IPS DF 4.7 (cell line): ENCODE results near the gene UNC13B.
"Not testable (repeated sequence)": the region's sequence is repeated elsewhere in the genome, so short reads cannot be mapped to it uniquely, and the experiment has no call there.

Source experiments
- DNase-seq: peaks from one replicate; pipeline ENCODE4 v3.0.0-alpha.2; 2013; ENCODE audit warnings: low spot score; ENCODE audit errors: extremely low read depth

Gene UNC13B

DNA sequence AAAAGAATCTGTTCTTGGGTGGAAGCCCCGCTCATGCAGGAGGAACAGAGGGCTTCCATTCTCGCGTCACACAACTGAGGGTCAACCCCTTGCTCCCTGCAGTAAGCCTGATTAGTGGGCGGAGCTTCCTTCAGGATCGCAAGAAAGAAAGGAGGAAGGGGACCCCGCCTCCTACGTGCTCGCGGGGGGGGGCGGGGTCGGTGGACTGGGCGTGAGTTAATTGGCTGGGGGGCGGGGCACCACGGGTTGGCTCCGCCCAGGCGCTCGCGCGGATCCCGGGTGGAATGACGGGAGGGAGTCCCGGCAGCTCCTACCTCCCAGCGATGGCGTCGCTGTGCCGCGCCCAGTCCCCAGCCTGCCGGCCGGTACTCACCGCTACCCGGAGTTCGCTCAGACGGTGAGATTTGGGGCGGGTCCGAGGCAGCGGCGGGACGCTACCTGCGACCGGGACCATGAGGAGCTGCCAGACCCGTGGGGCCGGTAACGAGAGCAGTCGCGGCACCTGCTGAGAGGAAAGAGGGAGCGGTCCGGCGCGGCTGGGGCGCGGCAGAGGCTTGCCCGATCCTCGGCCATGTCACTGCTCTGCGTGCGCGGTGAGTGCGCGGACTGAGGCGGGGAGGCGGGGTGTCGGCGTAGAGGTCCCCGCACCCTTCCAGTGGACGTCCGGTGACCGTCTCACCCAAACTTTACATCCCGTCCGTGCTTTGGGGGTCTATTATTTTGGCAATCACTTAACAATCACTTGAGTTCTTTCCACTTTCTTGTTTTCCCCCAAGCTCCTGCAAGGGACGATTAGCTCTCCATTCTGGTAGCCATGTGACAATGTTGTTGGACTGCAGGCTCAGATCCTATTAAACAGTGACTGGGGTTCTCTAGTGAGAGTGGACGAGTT, at the start of gene UNC13B:
TSS of gene UNC13B (plus strand) at position 297 of the 892 bp plus-strand sequence. CDS start at position 572, 275 bp downstream.
- DNase-seq = peak; percentile 82

DNA sequence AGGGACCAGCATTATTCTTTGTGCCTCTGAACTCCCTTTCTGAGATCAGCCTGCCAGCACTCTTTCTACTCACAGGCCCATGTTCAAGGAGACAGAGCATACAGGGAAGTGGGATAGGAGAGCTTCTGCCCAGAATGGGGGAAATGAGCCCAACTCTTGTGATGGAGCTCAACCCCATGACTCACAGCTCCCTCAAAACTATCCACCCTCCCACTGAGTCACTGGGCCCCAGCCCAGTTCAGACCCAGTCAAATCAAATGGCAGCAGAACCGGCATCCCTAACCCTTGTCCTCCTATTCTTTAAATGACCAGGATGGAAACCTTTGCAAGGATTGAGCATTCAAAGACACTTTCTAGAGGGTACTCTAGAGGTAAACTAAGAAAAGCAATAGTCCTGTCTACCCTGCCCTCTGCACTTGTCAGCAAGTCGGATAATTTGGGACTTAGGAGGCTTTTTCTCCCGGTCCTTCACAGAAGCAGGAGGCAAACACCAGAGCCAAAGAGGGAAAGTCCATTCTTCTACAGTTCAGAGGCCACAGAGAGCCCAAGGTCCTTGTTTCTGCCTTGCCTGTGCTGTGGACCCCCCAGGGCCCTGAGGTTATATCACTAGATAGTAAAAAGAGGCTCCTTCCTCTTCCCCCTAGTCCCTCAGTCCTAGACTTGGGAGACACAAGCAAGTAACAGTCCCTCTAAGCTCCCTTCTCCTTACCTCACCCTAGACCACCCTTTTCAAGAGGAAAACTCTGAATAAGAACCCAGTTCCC, 49.4 kb upstream of the UNC13B start:
- no peak for DNase-seq

DNA sequence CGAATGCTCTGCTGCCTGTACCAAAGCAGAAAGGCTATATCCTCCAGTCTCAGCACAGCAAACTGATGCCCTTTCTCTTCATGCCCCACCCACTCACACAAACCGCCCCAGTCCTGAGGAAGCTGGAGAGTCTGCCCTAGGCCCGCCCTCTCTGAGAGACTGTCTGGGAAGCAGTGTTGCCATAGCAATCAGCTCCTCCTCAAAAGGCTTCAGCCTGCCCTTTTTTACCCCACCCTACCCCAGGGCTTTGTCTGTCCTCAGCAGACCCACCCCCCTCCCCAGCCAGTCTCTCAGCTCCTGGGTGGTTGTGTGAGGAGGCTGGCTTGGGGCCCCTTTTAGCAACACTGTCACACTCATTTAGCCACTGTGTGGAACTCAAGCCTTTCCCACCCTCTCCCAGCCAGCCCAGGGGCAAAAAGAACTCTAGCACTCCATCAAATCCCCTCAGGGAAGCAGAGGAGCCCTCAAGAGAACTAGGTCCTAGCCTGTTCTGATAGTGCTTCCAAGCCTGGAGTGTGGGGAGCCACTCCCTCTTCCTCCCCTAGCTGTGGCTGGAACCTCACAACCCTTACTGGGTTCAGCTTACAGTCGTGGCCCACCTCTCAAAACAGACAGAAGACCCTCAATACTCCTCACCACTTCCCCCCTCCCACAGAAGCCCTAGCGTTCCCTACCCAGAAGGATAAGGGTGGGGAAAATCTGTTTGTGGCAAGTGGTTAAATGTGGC, 47.5 kb upstream of the UNC13B start:
- peak; percentile 90 for DNase-seq

DNA sequence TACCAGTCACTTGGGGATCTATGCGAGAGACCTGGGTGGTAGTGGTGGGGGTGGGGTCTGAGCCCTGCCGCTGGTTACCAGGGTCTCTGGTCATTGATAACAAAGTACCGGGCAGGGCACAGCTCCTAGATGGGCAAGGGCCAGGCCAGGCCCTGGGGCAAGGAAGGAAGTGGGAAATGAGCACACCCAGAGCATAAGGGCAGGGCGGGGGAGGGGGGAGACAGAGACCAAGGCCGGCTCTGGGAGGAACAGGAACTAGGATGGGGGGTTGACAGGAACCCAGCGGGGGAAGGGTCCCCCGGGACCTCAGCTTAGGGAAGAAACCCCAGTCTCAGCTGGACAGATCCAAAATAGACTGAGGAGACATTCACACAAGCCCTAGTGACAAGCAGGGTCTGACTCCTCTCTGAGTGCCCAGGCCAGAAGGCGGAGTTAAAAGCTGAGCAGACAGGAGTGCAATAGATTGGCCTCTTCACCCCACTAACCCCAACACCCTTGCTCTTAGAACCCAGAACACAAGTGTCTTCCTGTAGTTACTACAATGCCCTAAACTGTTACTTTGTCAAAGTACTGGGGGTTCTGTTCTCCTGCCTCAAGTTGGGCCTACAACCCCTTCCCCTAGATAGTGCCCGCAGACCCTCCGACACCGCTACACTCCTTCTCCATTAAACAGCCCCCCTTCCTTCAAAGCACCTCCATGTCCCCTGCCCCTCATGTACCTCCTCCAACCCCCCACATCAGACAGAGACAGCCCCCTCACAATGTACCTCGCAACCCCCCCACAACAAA, 46.8 kb upstream of the UNC13B start:
- DNase-seq = no peak

DNA sequence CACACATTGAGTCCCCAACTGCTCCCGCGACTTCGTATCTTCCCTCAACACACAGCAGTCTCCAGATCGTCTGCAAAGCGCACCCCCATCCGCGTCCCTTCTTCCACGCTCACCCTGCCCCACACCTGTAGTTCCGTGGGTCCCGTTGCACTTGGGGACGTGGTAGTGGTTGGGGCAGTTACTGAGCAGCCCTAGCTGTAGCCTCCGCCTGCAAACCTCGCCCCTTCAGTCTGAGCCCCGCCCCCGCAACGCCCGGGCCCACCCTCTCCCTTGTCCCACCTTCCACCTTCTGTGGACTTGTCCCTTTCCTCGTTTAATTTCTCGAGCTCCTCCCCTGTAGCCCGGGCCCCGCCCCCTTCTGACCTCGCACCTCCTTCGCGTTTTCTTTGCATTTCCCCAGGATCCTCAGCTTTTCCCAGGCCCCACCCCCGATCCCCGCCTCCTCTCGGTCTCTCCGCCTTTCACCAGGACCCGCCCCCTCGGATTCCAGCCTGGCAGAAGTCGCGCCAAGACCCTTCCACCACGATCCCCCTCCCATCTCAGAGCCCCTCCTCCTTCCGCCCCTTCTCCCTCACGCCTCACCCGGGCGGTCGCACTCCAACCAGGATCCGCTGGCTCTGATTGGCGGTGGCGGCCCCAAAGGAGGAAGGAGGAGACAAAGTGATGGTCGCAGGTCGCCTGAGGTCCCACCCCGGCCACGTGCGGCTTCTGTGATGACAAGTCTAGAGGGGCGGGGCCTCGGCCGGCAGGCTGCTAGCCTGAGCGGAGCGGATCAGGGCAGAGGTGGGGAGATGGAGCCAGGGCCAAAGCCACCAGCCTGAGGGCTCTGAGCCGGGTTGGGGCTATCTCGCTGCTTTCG, 45.9 kb upstream of the UNC13B start, which contains the start of gene ATOSB:
TSS of gene ATOSB (minus strand) at position 183 of the 859 bp plus-strand sequence. CDS start 7,588 bp downstream, outside the sequence.
- peak; percentile 87 for DNase-seq

DNA sequence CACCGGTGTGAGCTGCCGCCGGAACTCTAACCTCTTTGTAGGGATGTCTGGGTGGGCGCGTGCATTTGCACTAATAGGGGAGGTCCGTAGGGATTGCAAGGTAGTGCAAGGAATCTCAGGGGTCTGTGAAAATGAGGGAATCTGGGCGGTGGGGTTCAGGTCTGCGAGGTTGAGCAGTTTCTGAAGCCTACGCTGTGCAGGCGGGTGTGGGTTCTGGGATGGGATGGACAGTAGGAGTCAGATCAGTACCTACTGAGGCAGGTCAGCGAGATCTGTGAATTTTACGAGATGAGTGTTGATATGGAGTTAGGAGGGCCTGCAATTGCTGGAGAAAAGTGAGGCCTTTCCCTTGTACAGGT, 45.3 kb upstream of the UNC13B start:
- DNase-seq = no peak

DNA sequence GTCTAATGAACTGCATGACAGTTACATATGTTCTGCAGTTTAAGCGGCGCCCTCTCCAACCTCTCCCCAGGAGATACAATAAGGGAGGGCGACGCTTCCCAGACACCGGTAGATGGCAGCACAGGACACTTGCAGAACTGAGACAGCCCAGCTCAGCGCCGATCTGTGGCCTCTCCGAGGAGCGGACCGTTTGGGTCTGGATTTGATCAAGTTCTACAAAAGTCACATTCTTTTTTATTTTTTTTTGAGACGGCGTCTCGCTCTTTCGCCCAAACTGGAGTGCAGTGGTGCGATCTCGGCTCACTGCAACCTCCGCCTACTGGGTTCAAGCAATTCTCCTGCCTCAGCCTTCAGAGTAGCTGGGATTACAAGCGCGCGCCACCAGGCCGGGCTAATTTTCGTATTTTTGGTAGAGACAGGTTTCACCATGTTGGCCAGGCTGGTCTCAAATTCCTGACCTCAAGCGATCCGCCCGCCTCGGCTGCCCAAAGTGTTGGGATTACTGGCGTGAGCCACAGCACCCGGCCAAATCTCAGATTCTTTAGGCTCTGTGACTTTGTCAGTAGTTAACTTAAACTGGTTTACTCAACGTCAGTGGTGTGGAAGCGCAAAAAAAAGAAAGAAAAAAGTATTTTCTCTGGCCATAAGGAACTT, 44.8 kb upstream of the UNC13B start:
- DNase-seq = peak; percentile 91

DNA sequence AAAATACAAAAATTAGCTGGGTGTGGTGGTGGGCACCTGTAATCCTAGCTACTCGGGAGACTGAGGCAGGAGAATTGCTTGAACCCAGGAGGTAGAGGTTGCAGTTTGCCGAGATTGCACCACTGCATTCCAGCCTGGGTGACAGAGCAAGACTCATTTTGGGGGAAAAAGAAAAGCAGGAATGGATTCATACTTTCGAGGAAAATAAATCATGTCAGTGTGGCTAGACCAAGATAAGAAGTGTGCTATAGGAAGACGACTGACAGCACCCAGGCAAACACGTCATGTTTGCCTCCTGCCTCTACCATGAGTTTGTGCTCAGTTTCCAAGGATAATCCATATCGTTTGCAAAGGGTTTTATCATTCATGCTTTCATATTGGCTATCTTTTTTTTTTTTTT, 26.9 kb upstream of the UNC13B start:
- DNase-seq = no peak

DNA sequence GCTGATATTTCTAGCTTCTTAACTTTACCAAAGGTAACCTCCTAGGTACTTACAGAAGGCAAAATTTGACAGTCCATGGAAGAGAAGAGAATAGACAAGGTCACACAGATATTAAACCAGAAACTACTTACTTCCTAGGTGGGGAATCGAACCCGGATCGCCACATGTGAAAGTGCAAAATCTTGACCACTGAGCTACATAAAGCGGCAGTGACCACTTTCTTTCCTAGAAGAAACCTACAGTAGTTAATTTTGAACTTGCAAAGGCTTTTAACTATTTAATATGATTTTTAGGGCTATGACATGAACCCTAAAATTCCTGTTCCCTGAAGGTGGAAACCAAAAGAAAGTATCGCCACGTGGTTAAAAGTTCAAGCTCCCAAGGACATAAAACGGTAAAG, 25.8 kb upstream of the UNC13B start:
- DNase-seq = no peak

DNA sequence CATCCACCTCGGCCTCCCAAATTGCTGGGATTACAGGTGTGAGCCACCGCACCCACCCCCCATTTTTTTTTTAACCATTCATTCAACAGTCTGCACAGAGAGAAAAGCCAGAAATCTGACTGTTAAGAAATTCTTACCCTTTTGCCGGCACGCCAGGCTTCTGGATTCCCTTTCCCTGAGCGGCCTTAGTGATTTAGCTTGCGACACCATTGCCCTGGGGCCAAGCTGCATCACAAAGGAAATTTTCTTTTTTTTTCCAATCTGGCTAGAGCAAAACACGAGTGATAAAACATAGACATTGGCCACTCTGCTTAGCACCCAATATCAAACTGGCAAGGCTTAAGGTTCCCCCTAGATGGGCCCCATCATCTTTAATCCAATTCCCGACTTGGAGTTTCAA, 24.9 kb upstream of the UNC13B start:
- DNase-seq = no peak

DNA sequence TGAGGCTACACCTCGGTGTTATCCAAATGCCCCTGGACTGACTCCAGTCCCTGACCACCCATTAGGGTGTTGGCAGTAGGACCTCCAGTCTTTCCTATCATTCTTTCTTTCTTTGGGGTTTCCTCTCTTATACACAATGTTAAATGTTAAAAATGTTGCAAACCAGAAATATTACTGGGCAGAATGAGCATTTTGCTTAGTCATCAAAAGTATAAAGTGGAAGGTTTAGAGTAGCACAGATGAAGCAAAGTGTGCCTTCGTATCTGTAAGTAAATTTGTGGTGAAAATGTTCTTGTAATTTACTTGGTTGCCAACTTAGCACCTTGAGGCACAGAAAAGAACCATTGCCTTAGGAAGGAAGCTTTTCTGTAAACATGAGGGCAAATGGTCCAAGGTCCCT, 21.7 kb upstream of the UNC13B start:
- DNase-seq = no peak

DNA sequence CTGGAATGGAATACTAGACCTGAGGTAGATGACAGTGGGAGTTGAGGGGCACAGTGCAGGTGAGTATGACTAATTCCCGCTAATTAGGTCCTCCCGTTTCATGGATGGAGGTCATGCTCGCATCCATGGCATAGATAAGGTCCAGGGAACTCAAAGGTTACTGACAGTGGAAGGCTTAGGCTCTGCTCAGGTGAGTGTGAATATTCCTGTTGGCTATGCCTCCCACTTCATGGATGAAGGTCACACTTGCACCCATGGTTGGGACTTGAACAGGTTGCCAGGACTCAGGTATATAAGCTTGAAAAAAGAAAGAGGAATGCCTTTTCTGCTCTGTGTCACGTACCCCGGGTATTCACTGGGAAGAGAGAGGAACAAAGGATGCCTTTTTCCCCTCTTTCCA, 19.8 kb upstream of the UNC13B start:
- DNase-seq = no peak

DNA sequence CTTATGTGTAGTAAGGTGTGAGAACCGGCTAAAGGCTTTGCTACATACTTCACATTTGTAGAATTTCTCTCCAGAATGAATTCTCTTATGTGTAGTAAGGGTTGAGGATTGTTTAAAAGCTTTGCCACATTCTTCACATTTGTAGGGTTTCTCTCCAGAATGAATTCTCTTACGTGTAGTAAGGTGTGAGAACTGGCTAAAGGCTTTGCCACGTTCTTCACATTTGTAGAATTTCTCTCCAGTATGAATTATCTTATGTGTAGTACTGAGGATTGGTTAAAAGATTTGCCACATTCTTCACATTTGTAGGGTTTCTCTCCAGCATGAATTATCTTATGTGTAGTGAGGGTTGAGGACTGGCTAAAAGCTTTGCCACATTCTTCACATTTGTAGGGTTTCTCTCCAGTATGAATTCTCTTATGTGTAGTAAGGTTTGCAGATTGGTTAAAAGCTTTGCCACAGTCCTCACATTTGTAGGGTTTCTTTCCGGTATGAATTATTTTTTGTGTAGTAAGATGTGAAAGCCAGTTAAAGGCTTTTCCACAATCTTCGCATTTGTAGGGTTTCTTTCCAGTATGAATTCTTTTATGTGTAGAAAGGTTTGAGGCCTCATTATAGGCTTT, 13.8 kb upstream of the UNC13B start:
- DNase-seq = not testable (repeated sequence)

DNA sequence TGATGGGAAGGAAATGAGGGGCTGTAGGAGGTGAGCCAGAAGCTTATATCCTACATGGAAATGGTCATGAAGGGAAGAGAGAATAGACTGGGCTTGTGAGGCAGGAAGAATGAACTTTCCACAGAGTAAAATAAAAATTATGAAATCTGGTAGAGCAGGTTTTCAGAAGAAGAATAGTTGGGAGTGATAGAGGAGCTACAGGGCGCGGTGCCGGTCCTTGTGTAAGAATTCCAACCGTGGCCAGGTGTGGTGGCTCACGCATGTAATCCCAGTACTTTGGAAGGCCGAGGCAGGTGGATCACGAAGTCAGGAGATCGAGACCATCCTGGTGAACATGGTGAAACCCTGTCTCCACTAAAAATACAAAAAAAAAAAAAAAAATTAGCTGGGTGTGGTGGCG, 8.9 kb upstream of the UNC13B start:
- no peak for DNase-seq

DNA sequence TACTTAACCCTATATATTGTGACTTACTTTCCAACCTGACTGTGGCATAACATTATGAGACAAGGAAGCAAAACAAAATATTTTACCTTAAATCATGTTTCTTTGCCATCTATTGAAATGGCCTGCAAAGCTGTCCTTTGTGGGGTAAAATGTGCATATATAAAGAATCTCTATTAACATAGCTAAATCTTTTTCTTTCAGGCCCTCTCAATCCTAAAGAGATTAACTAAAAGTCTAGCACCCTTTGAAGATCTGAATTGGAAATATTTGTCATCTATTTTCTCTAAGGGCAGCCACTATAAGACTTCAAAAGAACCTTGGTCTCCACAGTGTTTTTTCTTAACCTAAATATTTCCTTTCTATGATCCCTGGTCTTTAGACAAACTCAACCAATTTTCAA, 5.0 kb upstream of the UNC13B start:
- no peak for DNase-seq

DNA sequence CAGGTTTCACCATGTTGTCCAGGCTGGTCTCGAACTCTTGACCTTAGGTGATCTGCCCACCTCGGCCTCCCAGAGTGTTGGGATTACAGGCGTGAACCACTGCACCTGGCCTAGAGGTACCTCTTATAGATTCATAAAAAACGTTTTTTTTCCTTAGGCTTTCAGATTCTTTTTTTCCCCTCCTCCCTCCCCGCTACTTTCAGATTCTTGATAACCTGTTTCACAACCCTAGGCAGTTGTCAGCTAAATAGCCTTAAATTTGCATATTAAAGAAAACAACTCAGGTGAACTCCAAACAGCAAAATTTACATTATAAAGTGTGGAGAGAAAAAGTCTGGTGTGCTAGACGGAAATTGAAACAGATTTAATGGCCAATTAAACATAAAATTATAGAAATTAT, 4.0 kb upstream of the UNC13B start:
- DNase-seq = not testable (repeated sequence)

DNA sequence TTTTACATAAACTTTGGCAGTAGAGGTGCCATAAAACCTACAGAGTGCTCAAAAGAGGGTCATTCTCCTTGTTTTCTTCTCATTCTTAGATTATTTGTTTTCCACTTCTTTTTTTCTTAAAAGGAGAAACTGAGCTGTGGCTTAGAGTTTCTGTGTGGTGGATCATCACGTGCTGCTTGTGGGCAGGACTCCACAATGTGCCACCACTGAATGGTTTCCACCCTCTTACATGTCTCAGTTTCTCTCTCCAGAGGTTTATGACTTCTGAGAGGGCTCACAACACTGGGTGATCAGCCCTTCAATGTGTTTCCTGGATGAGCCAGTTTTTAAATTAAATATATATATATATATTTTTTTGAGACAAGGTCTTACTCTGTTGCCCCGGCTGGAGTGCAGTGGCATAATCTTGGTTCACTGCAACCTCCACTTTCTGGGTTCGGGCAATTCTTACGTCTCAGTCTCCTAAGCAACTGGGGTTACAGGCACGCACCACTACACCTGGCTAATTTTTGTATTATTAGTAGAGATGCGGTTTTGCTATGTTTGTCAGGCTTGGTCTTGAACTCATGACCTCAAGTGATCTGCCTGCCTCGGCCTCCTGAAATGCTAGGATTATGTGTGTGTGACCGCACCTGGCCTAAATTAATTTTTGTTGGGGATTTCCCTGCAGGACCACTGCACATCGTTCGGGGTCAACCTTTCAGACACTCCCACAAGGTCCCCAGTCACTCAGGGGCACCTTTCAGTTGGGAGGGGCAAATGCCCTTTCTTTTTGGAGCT, 3.1 kb upstream of the UNC13B start:
- DNase-seq = no peak

DNA sequence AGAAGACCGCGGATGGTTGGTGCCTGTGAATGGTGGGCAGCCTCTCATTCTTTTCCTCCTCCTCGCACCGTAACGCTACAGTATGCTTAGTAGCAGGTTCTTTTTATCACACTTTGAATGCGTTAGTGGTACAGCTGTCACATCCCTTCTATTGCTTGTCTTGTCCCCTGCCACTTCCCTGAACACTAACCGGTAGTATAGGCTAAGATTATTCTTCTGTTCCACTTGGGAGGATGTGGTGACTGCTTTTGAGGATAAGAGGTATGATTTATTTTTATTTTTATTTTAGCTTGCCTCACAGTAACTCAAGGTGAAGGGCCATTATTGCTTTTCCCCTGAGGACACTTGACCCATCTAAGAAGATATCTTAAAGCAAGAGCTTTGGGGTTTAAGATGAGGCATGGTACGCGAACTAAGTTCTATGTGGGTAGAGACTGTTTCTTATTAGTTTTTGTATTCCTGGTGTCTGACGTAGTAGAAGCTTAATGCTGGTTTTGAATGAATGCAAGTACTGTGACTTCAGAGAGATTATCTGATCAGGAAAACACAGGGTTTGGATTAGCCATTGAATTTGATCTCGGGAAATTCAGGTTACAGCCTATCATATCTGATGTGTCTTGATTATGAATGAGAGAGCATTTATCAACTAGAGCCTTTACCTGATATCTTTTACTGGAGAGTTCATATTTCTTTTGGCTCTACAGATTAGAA, 951 bp downstream of the UNC13B start:
- DNase-seq = no peak
